Measurements from ENCODE around the gene SMIM22.

The SMIM22 gene, protein sequence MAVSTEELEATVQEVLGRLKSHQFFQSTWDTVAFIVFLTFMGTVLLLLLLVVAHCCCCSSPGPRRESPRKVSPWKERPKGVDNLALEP

GRCh38 chr16:4795181-4795827, at the start of gene SMIM22:
Gene SMIM22, plus strand, starts transcription at chr16:4795369. Its CDS starts 366 bp downstream, at chr16:4795735.
- no peak for DNase-seq (ENCODE audit: low read depth in 2 of 3, low spot score in 1 of 3)

GRCh38 chr16:4746215-4746614, 49.0 kb upstream of the SMIM22 start:
- DNase-seq (ENCODE audit: low read depth in 2 of 3, low spot score in 1 of 3): no peak

DNA sequence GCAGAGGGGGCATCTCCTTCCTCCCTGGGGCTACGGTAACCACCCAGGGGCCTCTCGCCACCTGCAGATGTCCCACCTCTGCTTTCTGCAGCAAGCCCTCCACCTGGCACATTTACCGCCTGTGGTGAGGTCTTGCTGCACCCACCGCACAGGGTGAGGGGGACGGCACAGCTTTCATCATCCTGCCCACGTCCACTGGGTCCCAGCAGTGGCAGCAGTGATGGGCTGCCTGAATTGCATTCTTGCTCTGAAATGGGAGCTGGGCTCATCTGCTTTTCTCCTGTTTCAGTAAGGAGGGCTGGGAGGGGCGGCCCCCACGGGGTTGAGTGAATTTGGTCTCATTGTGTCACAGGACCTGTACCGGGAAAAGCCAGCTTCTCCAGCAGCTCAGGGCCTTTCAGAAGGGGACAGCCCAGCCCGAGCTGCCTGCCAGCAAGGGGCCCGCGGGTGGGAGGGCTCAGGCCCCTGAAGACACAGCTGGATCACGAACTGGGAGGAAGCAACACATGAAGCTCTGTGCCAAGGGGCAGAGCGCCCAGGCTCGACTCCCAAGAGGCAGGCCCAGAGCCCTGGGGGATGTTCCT, 48.1 kb upstream of the SMIM22 start:
- no peak for DNase-seq (ENCODE audit: low read depth in 2 of 3, low spot score in 1 of 3)

DNA sequence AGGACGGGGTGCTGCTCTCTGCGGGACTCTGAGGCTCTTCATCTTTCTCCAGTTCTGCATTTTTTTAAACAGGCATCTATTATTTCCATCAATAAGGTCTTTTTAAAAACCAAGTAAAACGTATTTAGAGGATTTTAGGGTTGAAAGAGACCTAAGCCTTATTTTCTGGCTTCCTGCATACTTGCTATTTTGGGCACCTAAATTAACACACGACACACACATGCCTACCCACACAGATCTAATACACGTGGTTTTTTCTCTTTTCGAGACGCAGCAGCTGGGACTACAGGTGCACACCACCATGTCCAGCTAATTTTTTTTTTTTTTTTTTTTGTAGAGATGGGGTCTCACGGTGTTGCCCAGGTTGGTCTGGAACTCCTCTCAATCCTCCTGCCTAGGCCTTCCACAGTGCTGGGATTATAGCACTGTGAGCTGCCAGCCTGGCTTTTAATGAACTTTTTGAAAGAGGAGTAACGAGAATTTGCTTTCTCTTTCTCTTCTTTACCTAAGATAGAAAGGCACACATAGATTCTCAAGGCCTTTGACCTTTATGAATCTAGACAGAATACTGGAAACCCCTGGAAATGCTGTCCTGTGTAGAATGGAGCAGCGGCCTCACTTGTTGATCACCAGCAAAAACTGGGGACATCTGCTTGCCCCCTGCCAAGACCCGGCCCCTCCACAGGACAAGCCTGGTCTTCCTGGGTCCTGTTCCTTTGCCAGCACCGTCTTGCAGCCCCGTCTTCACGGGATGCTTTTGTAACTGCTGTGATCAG, 47.1 kb upstream of the SMIM22 start:
- no peak for DNase-seq (ENCODE audit: low read depth in 2 of 3, low spot score in 1 of 3)

- DNase-seq (ENCODE audit: low read depth in 2 of 3, low spot score in 1 of 3): no peak
Observed at GRCh38 chr16:4748682-4749411, 46.3 kb upstream of the SMIM22 start.

- no peak for DNase-seq (ENCODE audit: low read depth in 2 of 3, low spot score in 1 of 3)
Observed at GRCh38 chr16:4749700-4750257, 45.4 kb upstream of the SMIM22 start.

GRCh38 chr16:4750896-4751295, 44.3 kb upstream of the SMIM22 start:
- DNase-seq (ENCODE audit: low read depth in 2 of 3, low spot score in 1 of 3): no peak

GRCh38 chr16:4752351-4753100, 42.6 kb upstream of the SMIM22 start:
- DNase-seq (ENCODE audit: low read depth in 2 of 3, low spot score in 1 of 3): no peak

- DNase-seq (ENCODE audit: low read depth in 2 of 3, low spot score in 1 of 3): no peak
Observed at GRCh38 chr16:4753227-4753626, 41.9 kb upstream of the SMIM22 start.

DNA sequence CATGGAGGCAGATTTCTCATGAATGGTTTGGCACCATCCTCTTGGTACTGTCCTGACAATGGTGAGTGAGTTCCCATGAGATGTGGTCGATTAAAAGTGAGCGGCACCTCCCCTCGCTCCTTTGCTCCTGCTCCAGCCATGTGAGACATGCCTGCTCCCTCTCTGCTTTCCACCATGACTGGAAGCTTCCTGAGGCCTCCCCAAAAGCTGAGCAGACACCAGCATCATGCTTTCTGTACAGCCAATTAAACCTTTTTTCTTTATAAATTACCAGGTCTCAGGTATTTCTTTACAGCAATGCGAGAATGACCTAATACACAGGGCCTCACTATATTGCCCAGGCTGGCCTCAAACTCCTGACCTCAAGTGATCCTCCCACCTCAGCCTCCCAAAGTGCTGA, 40.3 kb upstream of the SMIM22 start:
- DNase-seq (ENCODE audit: low read depth in 2 of 3, low spot score in 1 of 3): no peak

GRCh38 chr16:4755687-4756086, 39.5 kb upstream of the SMIM22 start:
- no peak for DNase-seq (ENCODE audit: low read depth in 2 of 3, low spot score in 1 of 3)

GRCh38 chr16:4760221-4760910, 34.8 kb upstream of the SMIM22 start:
- no peak for DNase-seq (ENCODE audit: low read depth in 2 of 3, low spot score in 1 of 3)

DNA sequence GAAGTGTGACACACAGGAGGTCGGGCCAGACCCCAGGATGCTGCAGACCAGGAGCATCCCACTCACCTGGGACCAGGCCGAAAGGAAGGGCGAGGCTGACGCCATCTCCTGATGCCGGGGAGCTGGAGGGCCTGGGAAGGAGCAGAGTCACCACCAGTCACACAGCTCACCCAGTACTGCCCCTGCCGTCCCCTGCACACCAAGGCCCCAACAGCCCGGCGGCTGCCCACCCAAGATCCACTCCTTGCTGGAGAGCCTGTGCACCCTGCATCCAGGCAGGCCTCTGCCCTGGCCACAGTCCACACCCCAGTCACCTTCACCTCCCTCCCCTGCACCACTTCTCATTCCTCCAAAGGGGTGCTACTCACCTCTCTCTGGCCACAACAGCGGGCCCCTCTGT, 33.0 kb upstream of the SMIM22 start:
- DNase-seq (ENCODE audit: low read depth in 2 of 3, low spot score in 1 of 3): no peak

- no peak for DNase-seq (ENCODE audit: low read depth in 2 of 3, low spot score in 1 of 3)
Observed at GRCh38 chr16:4763791-4764190, 31.4 kb upstream of the SMIM22 start.

GRCh38 chr16:4765511-4766474, 29.4 kb upstream of the SMIM22 start:
- DNase-seq (ENCODE audit: low read depth in 2 of 3, low spot score in 1 of 3): no peak

GRCh38 chr16:4766875-4767628, 28.1 kb upstream of the SMIM22 start, which contains the start of gene ZNF500:
Gene ZNF500, minus strand, starts transcription at chr16:4767162. Its CDS starts 1,184 bp downstream, at chr16:4765978.
- DNase-seq (ENCODE audit: low read depth in 2 of 3, low spot score in 1 of 3): peak; percentile 95 to 98 (median 96)

DNA sequence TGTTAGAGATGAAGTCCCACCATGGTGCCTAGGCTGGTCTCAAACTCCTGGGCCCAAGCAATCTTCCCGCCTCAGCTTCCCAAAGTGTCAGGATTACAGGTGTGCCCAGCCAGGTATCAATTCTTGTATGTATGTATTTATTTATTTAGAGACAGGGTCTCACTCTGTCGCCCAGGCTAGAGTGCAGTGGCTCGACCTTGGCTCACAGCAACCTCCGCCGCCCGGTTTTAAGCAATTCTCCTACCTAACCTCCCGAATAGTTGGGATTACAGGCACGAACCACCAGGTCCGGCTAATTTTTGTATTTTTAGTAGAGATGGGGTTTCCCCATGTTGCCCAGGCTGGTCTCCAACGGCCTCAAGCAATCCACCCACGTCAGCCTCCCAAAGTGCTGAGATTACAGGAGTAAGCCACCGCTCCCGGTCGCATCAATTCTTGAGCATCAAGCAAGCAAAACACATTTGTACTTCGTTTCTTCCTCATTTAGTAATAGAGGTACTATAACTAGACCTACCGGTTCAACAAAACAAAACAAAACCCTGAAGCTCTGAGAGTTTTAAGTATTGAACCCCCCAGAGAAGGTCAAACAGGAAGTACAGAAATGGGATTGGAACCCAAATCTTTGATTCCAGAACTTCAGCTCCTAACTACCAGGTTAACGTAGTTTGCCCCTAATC, 27.2 kb upstream of the SMIM22 start:
- no peak for DNase-seq (ENCODE audit: low read depth in 2 of 3, low spot score in 1 of 3)

Data from stimulated activated CD4-positive, alpha-beta T cell treated with anti-CD3 and anti-CD28 coated beads, Interleukin-12 subunit alpha, Interleukin-12 subunit beta, amount 100 ng/mL, for 48 hours (primary cell).